CD4-positive, CD25-positive, alpha-beta regulatory T cell (primary cell): Measurements from ENCODE around the gene TRIM8. TPM values are rescaled to one million over a fixed set of nuclear protein-coding genes. Genes with fewer than 3 reads are reported as not detected.

Experiments used
- ATAC-seq, 2 donors: fragments of 150-1000 bp; cut with Tn5 transposase; one replicate each; pipeline ENCODE4 v1.10.0; 2021; ENCODE audit warnings: low read depth in 2 of 2, moderate number of reproducible peaks in 2 of 2, moderate library complexity in 1 of 2
- DNase-seq, 3 donors: peaks; one replicate each; pipeline versions ENCODE4 v3.0.0 to v3.0.0-alpha.2; 2012 to 2022; ENCODE audit warnings: mixed read lengths in 1 of 3
- H3K27ac ChIP-seq: one replicate; pipeline ENCODE4 v1.7.0; 2013; ENCODE audit warnings: mild to moderate bottlenecking, low read length; ENCODE audit not compliant: insufficient read depth, poor library complexity, severe bottlenecking
- H3K27me3 ChIP-seq: one replicate; pipeline ENCODE4 v1.7.0; 2013; ENCODE audit warnings: low read length; ENCODE audit not compliant: control insufficient read depth, insufficient read depth
- H3K36me3 ChIP-seq: one replicate; pipeline ENCODE4 v1.7.0; 2013; ENCODE audit warnings: mild to moderate bottlenecking, low read length, moderate library complexity; ENCODE audit not compliant: control insufficient read depth, insufficient read depth
- H3K4me1 ChIP-seq: 2 replicates; pipeline ENCODE4 v1.7.0; 2013; ENCODE audit warnings: mild to moderate bottlenecking, low read length; ENCODE audit not compliant: insufficient read depth, control insufficient read depth, poor library complexity, severe bottlenecking
- H3K4me3 ChIP-seq: one replicate; pipeline ENCODE4 v1.7.0; 2013; ENCODE audit warnings: low read depth, mild to moderate bottlenecking, low read length, moderate library complexity
- H3K9me3 ChIP-seq, 2 experiments: 1 replicate in 1 of 2; 2 replicates in 1 of 2; pipeline ENCODE4 v1.7.0; 2013; ENCODE audit warnings: low read length in 2 of 2, mild to moderate bottlenecking in 1 of 2, moderate library complexity in 1 of 2; ENCODE audit not compliant: control insufficient read depth in 2 of 2
- H3K27ac Mint-ChIP-seq, 3 donors: one replicate each; pipeline ENCODE4 v1.8.0; 2020 to 2022; ENCODE audit warnings: mild to moderate bottlenecking in 3 of 3, mixed read lengths in 3 of 3, moderate library complexity in 2 of 3
- H3K27me3 Mint-ChIP-seq: one replicate; pipeline ENCODE4 v1.8.0; 2022; ENCODE audit warnings: mild to moderate bottlenecking, mixed read lengths
- H3K36me3 Mint-ChIP-seq: one replicate; pipeline ENCODE4 v1.8.0; 2020; ENCODE audit warnings: mixed read lengths
- H3K4me1 Mint-ChIP-seq, 4 donors: one replicate each; pipeline ENCODE4 v1.8.0; 2020 to 2022; ENCODE audit warnings: mixed read lengths in 4 of 4, mild to moderate bottlenecking in 1 of 4
- H3K4me3 Mint-ChIP-seq, 4 donors: one replicate each; pipeline ENCODE4 v1.8.0; 2020 to 2022; ENCODE audit warnings: mild to moderate bottlenecking in 4 of 4, mixed read lengths in 4 of 4, moderate library complexity in 3 of 4
- H3K9me3 Mint-ChIP-seq, 7 donors: one replicate each; pipeline ENCODE4 v1.8.0; 2020 to 2022; ENCODE audit warnings: mixed read lengths in 7 of 7, mild to moderate bottlenecking in 3 of 7, moderate library complexity in 2 of 7
- polyA plus RNA-seq, 4 donors: library from polyadenylated mRNA; unstranded; fragments of 300-500 nt; fragmentation: Illumina TruSeq; gene quantifications; one replicate each; pipeline ENCODE4 v1.2.3, GENCODE V29; 2021
- total RNA-seq: library from RNA; stranded (reverse); gene quantifications from one replicate; pipeline ENCODE4 v1.2.3, GENCODE V29; 2022

Gene TRIM8
- total and polyA plus RNA-seq, 5 donors from 2014 or later = 30.2 to 73.4 (median 36.8) TPM

DNA sequence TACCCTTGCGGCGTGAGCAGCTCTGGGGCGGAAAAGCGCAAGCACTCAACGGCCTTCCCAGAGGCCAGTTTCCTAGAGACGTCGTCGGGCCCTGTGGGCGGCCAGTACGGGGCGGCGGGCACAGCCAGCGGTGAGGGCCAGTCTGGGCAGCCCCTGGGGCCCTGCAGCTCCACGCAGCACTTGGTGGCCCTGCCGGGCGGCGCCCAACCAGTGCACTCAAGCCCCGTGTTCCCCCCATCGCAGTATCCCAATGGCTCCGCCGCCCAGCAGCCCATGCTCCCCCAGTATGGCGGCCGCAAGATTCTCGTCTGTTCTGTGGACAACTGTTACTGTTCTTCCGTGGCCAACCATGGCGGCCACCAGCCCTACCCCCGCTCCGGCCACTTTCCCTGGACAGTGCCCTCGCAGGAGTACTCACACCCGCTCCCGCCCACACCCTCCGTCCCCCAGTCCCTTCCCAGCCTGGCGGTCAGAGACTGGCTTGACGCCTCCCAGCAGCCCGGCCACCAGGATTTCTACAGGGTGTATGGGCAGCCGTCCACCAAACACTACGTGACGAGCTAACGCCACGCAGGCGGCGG lies 12.6 kb downstream of the TRIM8 start:
- Histone ChIP-seq H3K4me1 (peaks cover 49% of the 10 kb centered on the region), H3K9me3 (no peaks in the 10 kb centered on the region), H3K4me3 (no peak overlapping the region), H3K36me3 (peaks cover 51% of the 10 kb centered on the region), H3K27ac (peak overlapping the region; percentile 57), H3K27me3 (no peaks in the 10 kb centered on the region)
- Mint-ChIP-seq H3K27ac (no peak overlapping the region), H3K36me3 (peaks cover 26% of the 10 kb centered on the region), H3K4me1 (peaks cover 12 to 66% (median 35%) of the 10 kb centered on the region in 4 donors), H3K4me3 (peak overlapping the region in 1 of 4 donors; percentile 7), H3K9me3 (no peaks in the 10 kb centered on the region), H3K27me3 (no peaks in the 10 kb centered on the region)
- DNase-seq (no peak), ATAC-seq (no peak)

DNA sequence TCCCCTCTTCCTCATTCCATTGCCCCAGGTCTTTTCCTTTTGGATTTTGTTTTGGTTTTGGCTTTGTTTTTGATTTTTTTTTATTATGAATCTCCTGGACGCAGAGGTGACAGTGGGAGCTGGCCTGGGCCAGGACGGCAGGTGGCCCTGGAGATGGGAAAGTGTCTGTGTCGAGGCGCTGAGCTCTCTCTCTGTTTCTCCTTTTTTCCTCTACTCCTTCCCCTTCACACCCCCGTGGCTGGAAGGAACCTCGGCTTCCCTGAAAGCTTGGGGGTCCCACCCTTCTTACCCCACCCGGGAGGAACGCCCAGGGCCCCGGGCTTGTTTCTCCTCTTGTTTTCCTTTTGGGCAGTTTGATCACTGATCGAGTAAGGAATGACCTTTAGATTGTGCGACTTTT lies 13.2 kb downstream of the TRIM8 start:
- no peaks in the 10 kb centered on the region for H3K9me3 Mint-ChIP-seq
- peaks cover 21% of the 10 kb centered on the region for H3K36me3 Mint-ChIP-seq
- DNase-seq (no peak), ATAC-seq (no peak)
- Histone ChIP-seq H3K27ac (peak overlapping the region; percentile 57), H3K4me3 (no peak overlapping the region), H3K27me3 (no peaks in the 10 kb centered on the region), H3K36me3 (peaks cover 48% of the 10 kb centered on the region), H3K9me3 (no peaks in the 10 kb centered on the region), H3K4me1 (peaks cover 45% of the 10 kb centered on the region)
- H3K27ac Mint-ChIP-seq = peak overlapping the region in 2 of 3 donors; percentile 9 to 51
- H3K4me3 Mint-ChIP-seq = no peak overlapping the region
- H3K4me1 Mint-ChIP-seq = peaks cover 12 to 65% (median 30%) of the 10 kb centered on the region in 4 donors
- H3K27me3 Mint-ChIP-seq = no peaks in the 10 kb centered on the region

DNA sequence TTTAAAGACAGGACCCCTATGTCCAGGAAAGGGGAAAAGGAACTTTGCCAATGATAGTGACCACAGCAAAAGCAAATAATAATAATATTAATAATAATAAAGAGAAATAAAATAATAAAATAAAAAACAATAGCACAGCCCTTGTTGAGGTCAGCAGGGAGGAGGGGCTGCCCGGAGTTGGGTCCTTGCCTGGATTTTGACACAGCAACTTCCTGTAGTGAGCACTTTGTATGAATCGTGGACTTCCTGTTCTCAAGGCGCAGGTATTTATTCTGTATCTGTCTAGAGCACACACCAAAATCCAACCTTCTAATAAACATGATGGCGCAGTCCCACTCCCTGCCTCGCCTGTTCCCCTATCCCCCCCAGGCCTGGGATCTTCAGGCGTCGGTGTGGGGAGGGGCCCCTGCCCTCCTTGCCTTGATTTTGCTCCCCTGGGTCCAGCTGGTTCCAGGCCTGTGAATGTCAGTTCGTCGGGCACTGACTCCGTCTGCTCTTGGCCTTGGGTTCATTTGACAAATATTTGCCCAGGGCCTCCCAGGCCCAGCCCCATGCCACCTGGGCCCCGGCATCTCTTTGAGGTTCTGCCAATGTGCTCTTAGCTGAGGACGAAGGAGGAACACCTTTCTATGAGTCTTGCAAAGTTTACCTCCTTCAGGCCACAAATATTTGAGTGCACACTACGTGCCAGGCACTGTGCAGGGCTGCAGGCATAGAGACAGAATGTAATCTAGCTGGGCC lies 13.9 kb downstream of the TRIM8 start:
- ATAC-seq (no peak), DNase-seq (peak in 1 of 3 donors; percentile 56)
- Mint-ChIP-seq H3K9me3 (no peaks in the 10 kb centered on the region), H3K27ac (peak overlapping the region; percentile 71 to 86 (median 85)), H3K4me1 (peaks cover 11 to 59% (median 26%) of the 10 kb centered on the region in 4 donors), H3K27me3 (no peaks in the 10 kb centered on the region), H3K36me3 (peaks cover 17% of the 10 kb centered on the region), H3K4me3 (peak overlapping the region in 3 of 4 donors; percentile 37 to 52 (median 39))
- Histone ChIP-seq H3K4me3 (no peak overlapping the region), H3K27ac (peak overlapping the region; percentile 57), H3K27me3 (no peaks in the 10 kb centered on the region), H3K4me1 (peaks cover 38% of the 10 kb centered on the region), H3K9me3 (no peaks in the 10 kb centered on the region), H3K36me3 (peaks cover 45% of the 10 kb centered on the region)

DNA sequence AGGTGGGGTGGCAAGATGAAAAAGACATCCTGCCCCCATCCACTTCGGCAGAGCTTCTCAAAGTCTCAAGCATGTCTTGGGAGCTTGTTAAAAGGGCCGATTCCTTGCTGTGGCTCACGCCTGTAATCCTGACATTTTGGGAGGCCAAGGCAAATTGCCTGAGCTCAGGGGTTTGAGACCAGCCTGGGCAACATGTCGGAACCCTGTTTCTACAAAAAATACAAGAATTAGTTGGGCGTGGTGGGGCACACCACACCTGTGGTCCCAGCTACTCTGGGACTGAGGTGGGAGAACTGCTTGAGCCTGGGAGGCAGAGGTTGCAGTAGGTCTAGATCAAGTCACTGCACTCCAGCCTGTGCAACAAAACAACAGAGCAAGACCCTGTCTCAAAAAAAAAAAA lies 14.5 kb downstream of the TRIM8 start:
- H3K9me3 Mint-ChIP-seq = no peaks in the 10 kb centered on the region
- peak overlapping the region; percentile 71 to 86 (median 85) for H3K27ac Mint-ChIP-seq
- peaks cover 15% of the 10 kb centered on the region for H3K36me3 Mint-ChIP-seq
- ATAC-seq (no peak), DNase-seq (no peak)
- peaks cover 38% of the 10 kb centered on the region for H3K36me3 ChIP-seq
- H3K9me3 ChIP-seq = no peaks in the 10 kb centered on the region
- peaks cover 9 to 52% (median 22%) of the 10 kb centered on the region in 4 donors for H3K4me1 Mint-ChIP-seq
- H3K27me3 Mint-ChIP-seq = no peaks in the 10 kb centered on the region
- peak overlapping the region; percentile 57 for H3K27ac ChIP-seq
- peaks cover 34% of the 10 kb centered on the region for H3K4me1 ChIP-seq
- no peaks in the 10 kb centered on the region for H3K27me3 ChIP-seq
- H3K4me3 Mint-ChIP-seq = peak overlapping the region in 1 of 4 donors; percentile 37
- H3K4me3 ChIP-seq = no peak overlapping the region

DNA sequence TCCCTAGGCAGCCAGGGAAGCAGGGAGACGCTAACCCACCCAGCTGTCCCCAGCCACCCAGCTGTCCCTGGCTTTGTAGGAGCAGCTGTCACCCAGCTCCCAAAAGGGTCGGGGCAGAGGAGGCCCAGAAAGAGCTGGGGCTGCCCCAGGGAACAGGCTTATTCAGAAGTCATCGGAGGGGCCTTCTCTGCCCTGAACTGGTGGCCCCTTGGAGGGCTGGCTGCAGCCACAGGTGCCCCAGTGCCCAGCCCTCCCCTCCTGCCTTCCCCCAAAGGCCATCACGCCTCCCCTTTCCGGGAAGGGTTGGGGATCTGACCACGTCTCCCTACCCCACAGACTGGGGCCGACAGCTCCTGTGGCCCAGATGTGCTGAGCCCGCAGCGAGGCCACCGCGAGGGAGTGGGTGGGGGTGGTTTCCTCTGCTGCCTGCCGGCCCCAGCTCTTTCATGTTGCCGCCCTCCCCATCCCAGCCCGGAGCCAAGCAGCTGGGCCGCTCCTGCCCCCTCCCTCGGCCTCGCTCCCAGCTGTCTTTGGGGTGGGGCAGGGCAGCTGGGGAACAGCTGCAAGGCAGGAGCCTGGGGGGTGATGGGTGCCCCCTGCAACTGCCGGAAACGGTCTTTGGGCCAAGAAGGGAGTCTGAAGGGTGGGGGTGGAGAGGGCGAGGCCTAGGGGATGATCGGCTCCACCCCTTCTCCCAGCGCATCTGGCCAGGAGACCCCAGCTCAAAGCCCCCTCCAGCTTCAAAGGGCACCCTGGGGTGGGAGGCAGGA lies 16.8 kb downstream of the TRIM8 start:
- H3K4me1 ChIP-seq = peaks cover 34% of the 10 kb centered on the region

DNA sequence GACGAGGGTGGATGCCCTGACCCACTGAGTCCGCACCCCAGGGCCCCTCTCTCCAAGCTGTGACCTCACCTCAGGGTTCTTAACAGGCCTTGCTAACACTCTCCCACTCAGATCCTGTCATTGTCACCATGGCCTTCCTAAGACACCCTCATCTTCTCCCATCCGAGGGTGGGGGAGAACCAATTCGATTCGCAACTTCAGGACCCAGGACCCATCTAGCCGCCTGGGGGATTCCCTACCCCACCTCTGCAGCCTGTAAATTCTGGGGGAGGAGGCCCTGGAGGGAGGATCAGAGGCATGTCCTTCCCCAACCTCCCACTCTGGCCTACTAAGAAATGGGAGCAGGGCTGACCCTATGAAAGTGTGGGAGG lies 17.4 kb downstream of the TRIM8 start:
- H3K9me3 Mint-ChIP-seq = no peaks in the 10 kb centered on the region
- no peaks in the 10 kb centered on the region for H3K9me3 ChIP-seq
- H3K36me3 Mint-ChIP-seq = peaks cover 10% of the 10 kb centered on the region
- peaks cover 11% of the 10 kb centered on the region for H3K36me3 ChIP-seq
- peaks cover 12 to 47% (median 21%) of the 10 kb centered on the region in 4 donors for H3K4me1 Mint-ChIP-seq
- H3K27ac ChIP-seq = peak overlapping the region; percentile 60
- peak overlapping the region in 3 of 4 donors; percentile 74 to 82 (median 80) for H3K4me3 Mint-ChIP-seq
- ATAC-seq (peak; percentile 12 to 16), DNase-seq (peak in 1 of 3 donors; percentile 26)
- peaks cover 34% of the 10 kb centered on the region for H3K4me1 ChIP-seq
- no peak overlapping the region for H3K4me3 ChIP-seq
- no peaks in the 10 kb centered on the region for H3K27me3 ChIP-seq
- H3K27me3 Mint-ChIP-seq = peaks cover 6% of the 10 kb centered on the region
- peak overlapping the region in 1 of 3 donors; percentile 90 for H3K27ac Mint-ChIP-seq

More for the DNA sequence above, 16.8 kb downstream of the TRIM8 start:
- ATAC-seq = peak; percentile 69 to 76
- H3K4me3 Mint-ChIP-seq = peak overlapping the region; percentile 56 to 82 (median 77)
- no peaks in the 10 kb centered on the region for H3K27me3 ChIP-seq
- H3K36me3 ChIP-seq = peaks cover 17% of the 10 kb centered on the region
- H3K9me3 ChIP-seq = no peaks in the 10 kb centered on the region
- H3K36me3 Mint-ChIP-seq = peaks cover 10% of the 10 kb centered on the region
- H3K27me3 Mint-ChIP-seq = peaks cover 4% of the 10 kb centered on the region
- H3K27ac ChIP-seq = peak overlapping the region; percentile 60
- peaks cover 9 to 47% (median 21%) of the 10 kb centered on the region in 4 donors for H3K4me1 Mint-ChIP-seq
- peak; percentile 24 to 80 (median 46) for DNase-seq
- H3K9me3 Mint-ChIP-seq = no peaks in the 10 kb centered on the region
- H3K27ac Mint-ChIP-seq = peak overlapping the region; percentile 31 to 75 (median 38)
- no peak overlapping the region for H3K4me3 ChIP-seq

DNA sequence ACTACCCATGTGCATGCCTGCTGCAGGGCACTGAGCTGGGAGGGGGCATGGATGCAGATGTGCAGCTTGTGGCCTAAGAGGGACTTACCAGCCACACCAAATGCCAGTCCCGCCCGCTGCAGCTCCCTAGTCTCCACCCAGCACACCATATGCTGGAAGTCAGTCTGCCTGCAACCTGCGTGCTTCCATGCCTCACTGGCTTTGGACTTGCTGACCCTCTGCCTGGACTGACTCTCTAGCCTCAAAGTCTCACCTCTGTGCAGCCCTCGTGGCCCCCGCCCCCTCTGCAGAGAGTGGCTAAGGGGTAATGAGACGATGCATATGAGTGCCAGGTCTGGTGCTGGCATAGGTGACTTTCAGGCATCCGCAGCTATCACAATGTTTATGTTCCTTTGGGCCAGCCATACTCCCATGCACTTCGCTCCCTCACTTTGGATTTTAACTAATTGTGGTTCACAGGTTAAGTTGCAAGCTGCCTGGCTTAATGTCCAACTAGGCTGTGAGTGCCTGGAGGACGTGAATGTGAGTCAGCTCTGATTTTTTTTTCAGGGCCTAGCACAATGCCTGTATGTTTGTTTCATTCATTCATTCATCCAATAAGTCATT lies 21.7 kb downstream of the TRIM8 start:
- Mint-ChIP-seq H3K4me3 (peak overlapping the region in 1 of 4 donors; percentile 32), H3K4me1 (peaks cover 0 to 24% (median 11%) of the 10 kb centered on the region in 4 donors), H3K27ac (no peak overlapping the region), H3K27me3 (peaks cover 6% of the 10 kb centered on the region), H3K36me3 (no peaks in the 10 kb centered on the region), H3K9me3 (no peaks in the 10 kb centered on the region)
- peaks cover 16% of the 10 kb centered on the region for H3K4me1 ChIP-seq
- H3K36me3 ChIP-seq = no peaks in the 10 kb centered on the region
- no peak for ATAC-seq
- no peaks in the 10 kb centered on the region for H3K27me3 ChIP-seq
- H3K4me3 ChIP-seq = no peak overlapping the region
- no peak overlapping the region for H3K27ac ChIP-seq
- H3K9me3 ChIP-seq = no peaks in the 10 kb centered on the region
- DNase-seq = no peak
